Hepatocyte (in vitro differentiated cells): ENCODE results near the gene ZNF436.

Experiments used
- CTCF ChIP-seq: fragments of 200-600 bp; sonication (generic); IDR thresholded peaks from 2 replicates; pipeline ENCODE4 v1.5.1; 2016; ENCODE audit warnings: antibody characterized with exemption, mild to moderate bottlenecking; ENCODE audit not compliant: poor library complexity
- EZH2 ChIP-seq: fragments of 200-600 bp; sonication (generic); IDR thresholded peaks from 2 replicates; pipeline ENCODE4 v1.6.1; 2016; ENCODE audit warnings: antibody characterized with exemption, mild to moderate bottlenecking, borderline replicate concordance

DNA sequence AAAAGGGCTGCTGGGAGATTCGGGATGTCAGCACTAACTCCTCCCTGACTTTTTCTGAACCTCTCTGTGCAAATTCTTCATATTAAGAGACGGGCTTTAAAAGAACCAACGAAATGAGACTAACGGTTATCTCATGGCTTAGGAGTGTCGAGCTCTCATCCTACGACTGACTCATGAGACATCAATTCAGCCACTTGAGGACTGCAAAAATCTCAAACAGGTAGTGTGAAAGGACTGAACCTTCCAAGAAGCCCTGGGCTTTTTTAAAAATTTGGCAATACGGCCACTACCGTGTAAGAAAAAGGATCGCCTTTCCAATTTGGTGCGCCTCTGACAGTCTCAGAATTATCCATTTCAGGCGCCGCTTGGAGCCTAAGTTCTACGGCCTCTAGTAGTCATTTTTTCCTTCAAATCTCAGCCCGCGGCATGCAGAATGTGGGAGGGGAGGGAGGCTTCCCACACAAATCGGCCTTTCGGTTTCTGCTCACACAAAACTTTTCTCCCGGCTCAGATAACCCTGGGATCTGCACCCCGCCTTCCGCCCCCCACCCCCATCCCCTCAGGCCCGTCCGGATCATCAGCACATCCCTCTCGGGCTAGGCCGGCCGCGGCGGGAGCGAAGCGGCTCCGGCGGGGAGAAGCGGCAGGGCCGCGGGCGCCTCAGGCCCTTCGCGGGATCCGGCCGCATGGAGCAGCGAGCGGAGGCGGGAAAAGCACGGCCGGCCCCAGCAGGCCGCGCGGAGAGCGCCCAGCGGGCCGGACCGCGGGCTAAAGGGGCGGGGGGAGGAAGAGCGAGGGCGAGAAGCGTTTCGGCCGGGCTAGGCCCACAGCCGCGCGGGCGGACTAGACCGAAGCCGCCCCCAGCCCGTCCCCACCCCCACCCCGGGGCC, 26.2 kb downstream of the ZNF436 start:
- TF ChIP-seq CTCF: no peak
- TF ChIP-seq EZH2: no peak
